BLaER1 (cell line): Measurements from ENCODE around the gene CDON.

Experiments
- H3K27ac ChIP-seq: shearing (Covaris generic); formaldehyde crosslinking; 2 replicates; pipeline ENCODE4 v1.8.1; 2022
- H3K27me3 ChIP-seq: shearing (Covaris generic); formaldehyde crosslinking; 2 replicates; pipeline ENCODE4 v1.8.1; 2022
- H3K36me3 ChIP-seq: shearing (Covaris generic); formaldehyde crosslinking; 2 replicates; pipeline ENCODE4 v1.8.1; 2022
- H3K4me1 ChIP-seq: shearing (Covaris generic); formaldehyde crosslinking; 2 replicates; pipeline ENCODE4 v1.8.1; 2022
- H3K4me2 ChIP-seq: shearing (Covaris generic); formaldehyde crosslinking; 2 replicates; pipeline ENCODE4 v1.8.1; 2022
- H3K4me3 ChIP-seq: shearing (Covaris generic); formaldehyde crosslinking; 2 replicates; pipeline ENCODE4 v1.8.1; 2022
- H3K9ac ChIP-seq: shearing (Covaris generic); formaldehyde crosslinking; 2 replicates; pipeline ENCODE4 v1.8.1; 2022
- H3K9me3 ChIP-seq: shearing (Covaris generic); formaldehyde crosslinking; 2 replicates; pipeline ENCODE4 v1.8.1; 2022
- H4K20me1 ChIP-seq: shearing (Covaris generic); formaldehyde crosslinking; 2 replicates; pipeline ENCODE4 v1.8.1; 2022
- Cebpa-rat ChIP-seq: shearing (Covaris generic); IDR thresholded peaks from 2 replicates; pipeline ENCODE4 v1.8.1; 2022

The CDON gene

GRCh38 chr11:125958872-125959400, 103.7 kb downstream of the CDON start:
- Histone ChIP-seq H3K4me1 (no peaks in the 10 kb centered on the region), H3K27ac (no peak overlapping the region), H3K4me2 (no peak overlapping the region), H3K27me3 (no peaks in the 10 kb centered on the region), H3K4me3 (no peak overlapping the region), H4K20me1 (no peaks in the 10 kb centered on the region), H3K9ac (no peak overlapping the region), H3K36me3 (peaks cover 10% of the 10 kb centered on the region; the same call in 1 of the 2 replicates), H3K9me3 (peaks cover 13% of the 10 kb centered on the region)
- TF ChIP-seq Cebpa-rat = no peak

GRCh38 chr11:125957618-125958332, 104.9 kb downstream of the CDON start:
- no peak for TF ChIP-seq Cebpa-rat
- H3K4me1 ChIP-seq = no peaks in the 10 kb centered on the region
- H3K4me2 ChIP-seq = no peak overlapping the region
- H3K9ac ChIP-seq = no peak overlapping the region
- no peak overlapping the region for H3K27ac ChIP-seq
- no peaks in the 10 kb centered on the region for H4K20me1 ChIP-seq
- H3K9me3 ChIP-seq = peaks cover 7% of the 10 kb centered on the region
- no peak overlapping the region for H3K4me3 ChIP-seq
- peaks cover 10% of the 10 kb centered on the region; the same call in 1 of the 2 replicates for H3K36me3 ChIP-seq
- H3K27me3 ChIP-seq = no peaks in the 10 kb centered on the region

GRCh38 chr11:125956391-125957134, 106.1 kb downstream of the CDON start:
- Histone ChIP-seq H3K4me1 (no peaks in the 10 kb centered on the region), H4K20me1 (no peaks in the 10 kb centered on the region), H3K27ac (no peak overlapping the region), H3K4me3 (no peak overlapping the region), H3K9me3 (no peaks in the 10 kb centered on the region), H3K4me2 (no peak overlapping the region), H3K36me3 (peaks cover 7% of the 10 kb centered on the region; the same call in 1 of the 2 replicates), H3K27me3 (no peaks in the 10 kb centered on the region), H3K9ac (no peak overlapping the region)
- no peak for TF ChIP-seq Cebpa-rat

- Histone ChIP-seq H3K9ac (no peak overlapping the region), H3K4me2 (no peak overlapping the region), H3K36me3 (0 out of 2 replicates have a peak, but pooled peaks cover 6% of the 10 kb centered on the region), H3K4me3 (no peak overlapping the region), H3K27ac (no peak overlapping the region), H4K20me1 (no peaks in the 10 kb centered on the region), H3K27me3 (no peaks in the 10 kb centered on the region), H3K4me1 (0 out of 2 replicates have a peak, but pooled peaks cover 4% of the 10 kb centered on the region), H3K9me3 (no peaks in the 10 kb centered on the region)
- TF ChIP-seq Cebpa-rat = no peak
These were observed 106.8 kb downstream of the CDON start for GRCh38 chr11:125955856-125956255.

GRCh38 chr11:125954945-125955640, 107.6 kb downstream of the CDON start:
- H3K9me3 ChIP-seq = no peaks in the 10 kb centered on the region
- H3K4me2 ChIP-seq = no peak overlapping the region
- no peaks in the 10 kb centered on the region for H4K20me1 ChIP-seq
- H3K9ac ChIP-seq = no peak overlapping the region
- H3K27me3 ChIP-seq = no peaks in the 10 kb centered on the region
- H3K4me1 ChIP-seq = 0 out of 2 replicates have a peak, but pooled peaks cover 10% of the 10 kb centered on the region
- TF ChIP-seq Cebpa-rat = no peak
- H3K36me3 ChIP-seq = 0 out of 2 replicates have a peak, but pooled peaks cover 2% of the 10 kb centered on the region
- no peak overlapping the region for H3K27ac ChIP-seq
- H3K4me3 ChIP-seq = no peak overlapping the region

GRCh38 chr11:125954123-125954944, 108.3 kb downstream of the CDON start:
- Histone ChIP-seq H3K36me3 (no peaks in the 10 kb centered on the region), H3K27me3 (no peaks in the 10 kb centered on the region), H3K27ac (no peak overlapping the region), H3K9ac (no peak overlapping the region), H4K20me1 (no peaks in the 10 kb centered on the region), H3K4me3 (no peak overlapping the region), H3K4me1 (0 out of 2 replicates have a peak, but pooled peaks cover 10% of the 10 kb centered on the region), H3K4me2 (no peak overlapping the region), H3K9me3 (no peaks in the 10 kb centered on the region)
- TF ChIP-seq Cebpa-rat = no peak

- Histone ChIP-seq H3K9ac (no peak overlapping the region), H3K4me2 (no peak overlapping the region), H3K4me1 (peaks cover 14% of the 10 kb centered on the region), H3K4me3 (no peak overlapping the region), H3K27me3 (no peaks in the 10 kb centered on the region), H3K9me3 (no peaks in the 10 kb centered on the region), H3K36me3 (no peaks in the 10 kb centered on the region), H4K20me1 (no peaks in the 10 kb centered on the region), H3K27ac (no peak overlapping the region)
- TF ChIP-seq Cebpa-rat = no peak
These were observed 109.2 kb downstream of the CDON start for GRCh38 chr11:125953401-125953935.

GRCh38 chr11:125952973-125953372, 109.7 kb downstream of the CDON start:
- TF ChIP-seq Cebpa-rat = no peak
- H3K27ac ChIP-seq = no peak overlapping the region
- no peaks in the 10 kb centered on the region for H3K9me3 ChIP-seq
- no peaks in the 10 kb centered on the region for H3K36me3 ChIP-seq
- no peaks in the 10 kb centered on the region for H3K27me3 ChIP-seq
- H3K4me3 ChIP-seq = no peak overlapping the region
- H4K20me1 ChIP-seq = no peaks in the 10 kb centered on the region
- peaks cover 19% of the 10 kb centered on the region for H3K4me1 ChIP-seq
- no peak overlapping the region for H3K9ac ChIP-seq
- no peak overlapping the region for H3K4me2 ChIP-seq

- Histone ChIP-seq H3K4me3 (no peak overlapping the region), H3K36me3 (no peaks in the 10 kb centered on the region), H3K27ac (no peak overlapping the region), H4K20me1 (no peaks in the 10 kb centered on the region), H3K27me3 (no peaks in the 10 kb centered on the region), H3K4me2 (no peak overlapping the region), H3K4me1 (peaks cover 23% of the 10 kb centered on the region), H3K9me3 (no peaks in the 10 kb centered on the region), H3K9ac (no peak overlapping the region)
- no peak for TF ChIP-seq Cebpa-rat
These were observed 110.1 kb downstream of the CDON start for GRCh38 chr11:125952559-125952958.
